CD14-positive monocyte (primary cell): ENCODE results near the gene TMEM164. TPM values are rescaled to one million over a fixed set of nuclear protein-coding genes. Genes with fewer than 3 reads are reported as not detected.

Experiments
- DNase-seq, 3 donors: peaks; one replicate each; pipeline ENCODE4 v3.0.0-alpha.2; 2011 to 2022
- H2AFZ ChIP-seq: 2 replicates; pipeline ENCODE4 v1.6.0; 2012; ENCODE audit warnings: mild to moderate bottlenecking, low read depth, low read length, inconsistent platforms; ENCODE audit not compliant: insufficient read depth, poor library complexity, severe bottlenecking
- H3K27ac ChIP-seq, 2 donors: 1 replicate in 1 of 2; 2 replicates in 1 of 2; pipeline ENCODE4 v1.5.1; 2012 to 2013; ENCODE audit warnings: low read length in 2 of 2, control low read depth in 1 of 2, inconsistent platforms in 1 of 2, low read depth in 1 of 2, mild to moderate bottlenecking in 1 of 2
- H3K27me3 ChIP-seq, 2 donors: one replicate each; pipeline versions ENCODE4 v1.6.0 to v1.6.1; 2011 to 2013; ENCODE audit warnings: low read length in 2 of 2; ENCODE audit not compliant: control insufficient read depth in 2 of 2, insufficient read depth in 2 of 2
- H3K36me3 ChIP-seq, 2 donors: replicated peaks in 1 of 2; 1 replicate in 1 of 2; 2 replicates in 1 of 2; pipeline versions ENCODE4 v1.5.1 to v1.6.1; 2012 to 2013; ENCODE audit warnings: low read length in 2 of 2, control low read depth in 1 of 2, inconsistent platforms in 1 of 2, mild to moderate bottlenecking in 1 of 2; ENCODE audit not compliant: insufficient read depth in 2 of 2, control insufficient read depth in 1 of 2
- H3K4me1 ChIP-seq, 2 donors: 1 replicate in 1 of 2; 2 replicates in 1 of 2; pipeline versions ENCODE4 v1.5.1 to v1.6.1; 2012 to 2013; ENCODE audit warnings: low read length in 2 of 2, control low read depth in 1 of 2, inconsistent platforms in 1 of 2, mild to moderate bottlenecking in 1 of 2, moderate library complexity in 1 of 2; ENCODE audit not compliant: insufficient read depth in 2 of 2, control insufficient read depth in 1 of 2
- H3K4me2 ChIP-seq: replicated peaks from 2 replicates; pipeline ENCODE3; 2012; ENCODE audit warnings: low read length, moderate library complexity, mild to moderate bottlenecking; ENCODE audit not compliant: poor library complexity, severe bottlenecking; ENCODE audit errors: extremely low read depth
- H3K4me3 ChIP-seq, 3 experiments: fragments of 200-600 bp in 1 of 3; sonication (generic) in 1 of 3; replicated peaks in 1 of 3; 1 replicate in 2 of 3; 2 replicates in 1 of 3; pipeline ENCODE4 v1.5.1; 2011 to 2013; ENCODE audit warnings: low read length in 3 of 3, mild to moderate bottlenecking in 3 of 3, control low read depth in 2 of 3, low read depth in 2 of 3, inconsistent platforms in 1 of 3, moderate library complexity in 1 of 3
- H3K79me2 ChIP-seq: 2 replicates; pipeline ENCODE4 v1.6.0; 2012; ENCODE audit warnings: mild to moderate bottlenecking, control low read depth, inconsistent platforms, low read length, moderate library complexity; ENCODE audit not compliant: insufficient read depth
- H3K9ac ChIP-seq: 2 replicates; pipeline ENCODE4 v1.6.0; 2017; ENCODE audit warnings: low read length, mild to moderate bottlenecking; ENCODE audit not compliant: insufficient read depth, poor library complexity, severe bottlenecking
- H3K9me3 ChIP-seq, 2 donors: replicated peaks in 1 of 2; 1 replicate in 1 of 2; 2 replicates in 1 of 2; pipeline versions ENCODE4 v1.5.1 to v1.6.1; 2012 to 2013; ENCODE audit warnings: low read length in 2 of 2, control low read depth in 1 of 2; ENCODE audit not compliant: control insufficient read depth in 1 of 2, insufficient read depth in 1 of 2
- H4K20me1 ChIP-seq: 2 replicates; pipeline ENCODE4 v1.6.0; 2012; ENCODE audit warnings: mild to moderate bottlenecking, low read length, control low read depth, moderate library complexity; ENCODE audit not compliant: insufficient read depth
- H3K27ac Mint-ChIP-seq, 7 donors: one replicate each; pipeline ENCODE4 v1.8.0; 2020; ENCODE audit warnings: mild to moderate bottlenecking in 7 of 7, mixed read lengths in 7 of 7, moderate library complexity in 6 of 7, inconsistent platforms in 2 of 7
- H3K27me3 Mint-ChIP-seq, 3 donors: one replicate each; pipeline ENCODE4 v1.8.0; 2021 to 2022; ENCODE audit warnings: low read depth in 3 of 3, mild to moderate bottlenecking in 3 of 3, mixed read lengths in 3 of 3, moderate library complexity in 3 of 3, inconsistent platforms in 1 of 3
- H3K36me3 Mint-ChIP-seq, 2 donors: one replicate each; pipeline ENCODE4 v1.8.0; 2020; ENCODE audit warnings: mixed read lengths in 2 of 2, inconsistent platforms in 1 of 2, mild to moderate bottlenecking in 1 of 2
- H3K4me1 Mint-ChIP-seq: one replicate; pipeline ENCODE4 v1.8.0; 2020; ENCODE audit warnings: mild to moderate bottlenecking, mixed read lengths
- H3K4me3 Mint-ChIP-seq, 2 donors: one replicate each; pipeline ENCODE4 v1.8.0; 2020; ENCODE audit warnings: mild to moderate bottlenecking in 2 of 2, mixed read lengths in 2 of 2, moderate library complexity in 1 of 2
- H3K9me3 Mint-ChIP-seq, 7 donors: one replicate each; pipeline ENCODE4 v1.8.0; 2020 to 2022; ENCODE audit warnings: mixed read lengths in 7 of 7, mild to moderate bottlenecking in 6 of 7, moderate library complexity in 6 of 7, inconsistent platforms in 2 of 7
- CTCF ChIP-seq: fragments of 200-600 bp; IDR thresholded peaks from one replicate; pipeline ENCODE4 v1.8.0; 2022; ENCODE audit warnings: antibody characterized with exemption, mild to moderate bottlenecking
- WGBS: methylation state at CpG from one replicate; pipeline ENCODE4 v1.1.5; 2013; ENCODE audit warnings: missing lambda C conversion rate; ENCODE audit not compliant: insufficient coverage; 5-methylcytosine and 5-hydroxymethylcytosine counted together
- intact Hi-C, 2 donors: fragments of 100-400 bp; cut with micrococcal nuclease; formaldehyde crosslinking; loops; one replicate each; pipeline versions ENCODE4 v1.15.0 to v1.15.1; 2023
- polyA plus RNA-seq, 3 donors: library from polyadenylated mRNA; depleted of rRNA in 1 of 3; unstranded in 2 of 3; stranded (reverse) in 1 of 3; fragments of 300-500 nt in 2 of 3; fragments of >200 nt in 1 of 3; fragmentation: Illumina TruSeq in 2 of 3; gene quantifications; 1 replicate in 2 of 3; 2 replicates in 1 of 3; pipeline ENCODE4 v1.2.3, GENCODE V29; 2012 to 2021

Gene TMEM164
- polyA plus RNA-seq, 3 donors, result 5.3 to 39.5 (median 7.3) TPM

DNA sequence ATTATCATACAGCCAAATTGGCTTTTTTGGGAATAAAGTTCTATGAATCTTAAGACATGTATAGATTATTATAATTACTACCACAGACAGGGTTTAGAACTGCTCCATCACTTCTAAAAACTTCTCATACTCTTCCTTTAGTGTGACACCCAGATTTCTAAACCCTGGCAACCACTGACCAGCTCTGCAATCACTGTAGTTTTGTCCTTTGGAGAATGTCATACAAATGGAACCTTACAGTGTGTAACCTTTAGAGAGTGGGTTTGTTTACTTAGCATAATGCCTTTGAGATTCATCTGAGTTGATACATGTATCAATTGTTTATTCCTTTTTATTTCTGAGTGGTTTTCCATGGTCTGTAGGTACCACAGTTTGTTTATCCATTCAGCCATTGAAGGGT, 95.0 kb downstream of the TMEM164 start:
- no peak for TF ChIP-seq CTCF
- no peak overlapping the region for H3K4me2 ChIP-seq
- no peaks in the 10 kb centered on the region for H4K20me1 ChIP-seq
- no peak for DNase-seq
- Mint-ChIP-seq H3K27me3 (peaks cover 0 to 8% (median under 1%) of the 10 kb centered on the region in 3 donors), H3K36me3 (peaks cover 9 to 21% of the 10 kb centered on the region in 2 donors), H3K9me3 (peaks cover 0 to 5% (median 3%) of the 10 kb centered on the region in 7 donors), H3K27ac (no peak overlapping the region), H3K4me1 (peaks cover 16% of the 10 kb centered on the region), H3K4me3 (no peak overlapping the region)
- H3K4me1 ChIP-seq, result no peaks in the 10 kb centered on the region
- no peak overlapping the region for H3K4me3 ChIP-seq
- intact Hi-C loops, result no loop called here
- no peak overlapping the region for H3K9ac ChIP-seq
- H3K9me3 ChIP-seq, result no peaks in the 10 kb centered on the region
- H3K27me3 ChIP-seq, result no peaks in the 10 kb centered on the region
- no peak overlapping the region for H3K27ac ChIP-seq
- no peak overlapping the region for H2AFZ ChIP-seq
- H3K79me2 ChIP-seq, result peaks cover 7% of the 10 kb centered on the region
- peaks cover 0 to 2% of the 10 kb centered on the region in 2 donors for H3K36me3 ChIP-seq

DNA sequence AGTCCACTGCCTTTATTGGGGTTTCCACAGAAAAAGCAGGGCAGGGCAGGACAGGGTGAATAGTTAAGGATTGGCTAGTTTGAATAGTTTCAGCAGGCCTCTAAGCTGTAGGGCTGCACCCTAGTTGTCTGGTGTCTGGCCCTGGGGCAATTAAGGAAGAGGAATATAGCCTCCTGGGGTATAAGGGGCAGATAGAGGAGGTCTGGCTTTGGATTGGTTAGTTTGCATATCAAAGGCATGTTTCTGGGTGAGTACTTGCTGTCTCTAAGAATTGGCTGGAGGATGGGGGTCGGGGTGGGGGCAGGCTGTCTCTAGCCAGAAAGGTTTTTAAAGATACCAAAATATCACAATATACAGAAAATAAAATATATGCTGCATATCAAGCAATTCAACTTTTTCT, 100.4 kb downstream of the TMEM164 start:
- no CpG with 5 or more reads among the region's 1 CpG for WGBS
- no peak overlapping the region for H3K27ac ChIP-seq
- H2AFZ ChIP-seq, result no peak overlapping the region
- H3K27me3 ChIP-seq, result no peaks in the 10 kb centered on the region
- no peaks in the 10 kb centered on the region for H4K20me1 ChIP-seq
- H3K36me3 ChIP-seq, result no peaks in the 10 kb centered on the region
- Mint-ChIP-seq H3K4me1 (peaks cover 26% of the 10 kb centered on the region), H3K27me3 (peaks cover 0 to 9% (median 0%) of the 10 kb centered on the region in 3 donors), H3K9me3 (peaks cover 0 to 2% (median 0%) of the 10 kb centered on the region in 7 donors), H3K36me3 (peaks cover 4 to 16% of the 10 kb centered on the region in 2 donors), H3K27ac (no peak overlapping the region), H3K4me3 (no peak overlapping the region)
- intact Hi-C loops, result no loop called here
- H3K9ac ChIP-seq, result no peak overlapping the region
- H3K4me3 ChIP-seq, result no peak overlapping the region
- no peak for TF ChIP-seq CTCF
- peaks cover 19% of the 10 kb centered on the region for H3K79me2 ChIP-seq
- DNase-seq, result no peak
- H3K4me1 ChIP-seq, result peaks cover 18 to 23% of the 10 kb centered on the region in 2 donors
- no peak overlapping the region for H3K4me2 ChIP-seq
- H3K9me3 ChIP-seq, result no peaks in the 10 kb centered on the region
